HUES64 (cell line): ENCODE results near the gene BCAP31.

Source experiments
- H3K27ac ChIP-seq: 2 replicates; pipeline ENCODE4 v1.7.0; 2013; ENCODE audit warnings: low read depth, low read length, inconsistent platforms
- H3K27me3 ChIP-seq: 2 replicates; pipeline ENCODE4 v1.6.1; 2013; ENCODE audit warnings: mild to moderate bottlenecking, low read length; ENCODE audit not compliant: insufficient read depth
- H3K36me3 ChIP-seq: 2 replicates; pipeline ENCODE4 v1.6.1; 2013; ENCODE audit warnings: mild to moderate bottlenecking, low read length; ENCODE audit not compliant: insufficient read depth
- H3K4me1 ChIP-seq: 2 replicates; pipeline ENCODE4 v1.6.1; 2013; ENCODE audit warnings: mild to moderate bottlenecking, low read length, moderate library complexity; ENCODE audit not compliant: insufficient read depth
- H3K4me3 ChIP-seq: 2 replicates; pipeline ENCODE4 v1.5.1; 2013; ENCODE audit warnings: mild to moderate bottlenecking, low read length, moderate library complexity
- H3K9ac ChIP-seq: 2 replicates; pipeline ENCODE4 v1.6.1; 2013; ENCODE audit warnings: mild to moderate bottlenecking, low read depth, low read length
- H3K9me3 ChIP-seq: 2 replicates; pipeline ENCODE4 v1.6.1; 2013; ENCODE audit warnings: low read depth, low read length; ENCODE audit not compliant: insufficient read depth
- WGBS: fragments of 150-250, 120-280 bp; methylation state at CpG from one replicate; pipeline ENCODE4 v1.1.7; 2013; ENCODE audit warnings: missing lambda C conversion rate; 5-methylcytosine and 5-hydroxymethylcytosine counted together

The BCAP31 gene

GRCh38 chrX:153689654-153690465 is 34.3 kb downstream of the BCAP31 start:
- peaks cover 18% of the 10 kb centered on the region for H3K36me3 ChIP-seq
- H3K27ac ChIP-seq: no peak overlapping the region
- H3K4me1 ChIP-seq: peaks cover 19% of the 10 kb centered on the region; the same call in 1 of the 2 replicates
- H3K9ac ChIP-seq: 0 out of 2 replicates have a peak overlapping the region, but pooled peaks have one; percentile 44
- H3K9me3 ChIP-seq: no peaks in the 10 kb centered on the region
- WGBS: 75% methylated on average over 19 of the region's 19 CpGs
- H3K4me3 ChIP-seq: peak overlapping the region; percentile 55
- H3K27me3 ChIP-seq: no peaks in the 10 kb centered on the region

- H3K4me3 ChIP-seq: peak overlapping the region; percentile 57
- H3K27ac ChIP-seq: no peak overlapping the region
- 7% methylated on average over 33 of the region's 53 CpGs for WGBS
- peaks cover 18% of the 10 kb centered on the region for H3K36me3 ChIP-seq
- H3K4me1 ChIP-seq: peaks cover 22% of the 10 kb centered on the region; the same call in 1 of the 2 replicates
- H3K27me3 ChIP-seq: no peaks in the 10 kb centered on the region
- 0 out of 2 replicates have a peak overlapping the region, but pooled peaks have one; percentile 44 for H3K9ac ChIP-seq
- no peaks in the 10 kb centered on the region for H3K9me3 ChIP-seq
Observed at GRCh38 chrX:153688911-153689590, 35.1 kb downstream of the BCAP31 start.

GRCh38 chrX:153688506-153688905 is 35.7 kb downstream of the BCAP31 start:
- H3K9ac ChIP-seq: 0 out of 2 replicates have a peak overlapping the region, but pooled peaks have one; percentile 50

GRCh38 chrX:153688071-153688470 is 36.1 kb downstream of the BCAP31 start:
- Histone ChIP-seq H3K27ac (no peak overlapping the region), H3K27me3 (no peaks in the 10 kb centered on the region), H3K9ac (no peak overlapping the region), H3K36me3 (peaks cover 11% of the 10 kb centered on the region), H3K4me3 (no peak overlapping the region; the same call in 1 of the 2 replicates), H3K4me1 (peaks cover 22% of the 10 kb centered on the region; the same call in 1 of the 2 replicates), H3K9me3 (no peaks in the 10 kb centered on the region)
- WGBS: under 1% methylated on average over 57 of the region's 69 CpGs

More at GRCh38 chrX:153688506-153688905, 35.7 kb downstream of the BCAP31 start:
- Histone ChIP-seq H3K36me3 (peaks cover 15% of the 10 kb centered on the region), H3K4me3 (peak overlapping the region; percentile 57), H3K9me3 (no peaks in the 10 kb centered on the region), H3K27me3 (no peaks in the 10 kb centered on the region), H3K4me1 (peaks cover 22% of the 10 kb centered on the region; the same call in 1 of the 2 replicates), H3K27ac (no peak overlapping the region)
- WGBS: under 1% methylated on average over 57 of the region's 57 CpGs

- H3K4me3 ChIP-seq: peak within 1 kb of the TSS; percentile 57
- peak within 1 kb of the TSS; percentile 73; the same call in 1 of the 2 replicates for H3K27ac ChIP-seq
- 2% methylated on average over 52 of the region's 66 CpGs for WGBS
- no peaks in the 10 kb centered on the region for H3K27me3 ChIP-seq
- H3K4me1 ChIP-seq: peaks cover 22% of the 10 kb centered on the region; the same call in 1 of the 2 replicates
- H3K36me3 ChIP-seq: peaks cover 6% of the 10 kb centered on the region
- H3K9me3 ChIP-seq: no peaks in the 10 kb centered on the region
- peak within 1 kb of the TSS; percentile 50; the same call in 1 of the 2 replicates for H3K9ac ChIP-seq
Observed at GRCh38 chrX:153687121-153688039, 36.8 kb downstream of the BCAP31 start, which contains the start of gene SLC6A8. Gene SLC6A8 (plus strand): TSS chrX:153687926. CDS start chrX:153688575, 649 bp downstream.

GRCh38 chrX:153686711-153687110 is 37.5 kb downstream of the BCAP31 start:
- peak overlapping the region; percentile 73; the same call in 1 of the 2 replicates for H3K27ac ChIP-seq
- H3K4me3 ChIP-seq: peak overlapping the region; percentile 43; the same call in 1 of the 2 replicates
- 16% methylated on average over 9 of the region's 9 CpGs for WGBS

GRCh38 chrX:153685751-153686696 is 38.2 kb downstream of the BCAP31 start:
- Histone ChIP-seq H3K4me1 (peaks cover 22% of the 10 kb centered on the region; the same call in 1 of the 2 replicates), H3K27ac (peak overlapping the region; percentile 92; the same call in 1 of the 2 replicates), H3K36me3 (peaks cover 2% of the 10 kb centered on the region; the same call in 1 of the 2 replicates), H3K9ac (peak overlapping the region; percentile 60), H3K27me3 (no peaks in the 10 kb centered on the region), H3K4me3 (peak overlapping the region; percentile 43; the same call in 1 of the 2 replicates), H3K9me3 (no peaks in the 10 kb centered on the region)
- WGBS: 38% methylated on average over 24 of the region's 24 CpGs

More at GRCh38 chrX:153686711-153687110, 37.5 kb downstream of the BCAP31 start:
- Histone ChIP-seq H3K27me3 (no peaks in the 10 kb centered on the region), H3K4me1 (peaks cover 22% of the 10 kb centered on the region; the same call in 1 of the 2 replicates), H3K36me3 (peaks cover 2% of the 10 kb centered on the region; the same call in 1 of the 2 replicates), H3K9me3 (no peaks in the 10 kb centered on the region), H3K9ac (0 out of 2 replicates have a peak overlapping the region, but pooled peaks have one; percentile 47)

GRCh38 chrX:153685156-153685536 is 39.0 kb downstream of the BCAP31 start:
- peak overlapping the region; percentile 36 for H3K4me3 ChIP-seq
- 11% methylated on average over 21 of the region's 21 CpGs for WGBS

GRCh38 chrX:153684467-153685155 is 39.6 kb downstream of the BCAP31 start:
- peaks cover 22% of the 10 kb centered on the region; the same call in 1 of the 2 replicates for H3K4me1 ChIP-seq
- no peaks in the 10 kb centered on the region for H3K9me3 ChIP-seq
- peak overlapping the region; percentile 92 for H3K27ac ChIP-seq
- no peaks in the 10 kb centered on the region for H3K27me3 ChIP-seq
- no peaks in the 10 kb centered on the region for H3K36me3 ChIP-seq
- peak overlapping the region; percentile 36 for H3K4me3 ChIP-seq
- peak overlapping the region; percentile 60 for H3K9ac ChIP-seq
- 2% methylated on average over 17 of the region's 21 CpGs for WGBS

More at GRCh38 chrX:153685156-153685536, 39.0 kb downstream of the BCAP31 start:
- Histone ChIP-seq H3K36me3 (peaks cover 2% of the 10 kb centered on the region; the same call in 1 of the 2 replicates), H3K4me1 (peaks cover 22% of the 10 kb centered on the region; the same call in 1 of the 2 replicates), H3K9ac (peak overlapping the region; percentile 60), H3K27me3 (no peaks in the 10 kb centered on the region), H3K27ac (peak overlapping the region; percentile 92), H3K9me3 (no peaks in the 10 kb centered on the region)
